ENCODE measurements around the gene STAC3.

Gene STAC3

GRCh38 chr12:57229634-57230380, 21.2 kb downstream of the STAC3 start, which contains the start of gene SHMT2:
Gene SHMT2 (plus strand): TSS chr12:57229711. CDS start chr12:57229779, 68 bp downstream.
- no peak for TF ChIP-seq CTCF (IDR thresholded peaks at IDR 0.05; ENCODE audit: borderline replicate concordance, insufficient read depth, low read depth, low read length)
- peak within 1 kb of the TSS; percentile 79 for H3K4me3 ChIP-seq (ENCODE audit: low read depth, low read length)

DNA sequence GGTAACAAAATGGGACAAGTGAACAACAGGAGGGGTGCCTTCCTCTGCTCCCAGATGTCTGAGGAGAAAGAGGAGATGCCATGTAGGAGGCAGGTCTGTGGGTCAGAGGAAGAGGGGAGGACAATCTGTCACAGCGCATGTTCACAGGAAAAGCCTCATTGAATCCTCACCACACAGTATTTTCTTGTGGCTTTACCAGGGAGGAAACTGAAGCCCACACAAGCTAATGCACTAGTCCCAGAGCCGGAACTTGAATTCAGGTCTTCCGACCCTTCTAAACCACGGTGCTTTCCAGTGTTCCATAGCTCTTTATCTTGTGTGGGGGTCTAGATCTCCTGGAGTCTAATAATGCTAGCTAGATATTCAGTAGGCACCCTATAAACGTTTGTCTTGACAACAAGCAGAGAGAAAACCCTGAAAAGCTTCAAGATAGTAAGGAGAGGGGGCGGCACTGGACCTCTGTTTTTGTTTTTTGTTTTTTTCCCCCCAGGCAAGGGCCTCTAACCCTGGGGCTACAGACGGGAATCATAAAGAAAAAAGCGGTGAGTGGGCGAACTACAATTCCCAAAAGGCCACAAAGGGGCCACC, 21.8 kb downstream of the STAC3 start:
- H3K4me3 ChIP-seq (ENCODE audit: low read depth, low read length): peak overlapping the region; percentile 79

DNA sequence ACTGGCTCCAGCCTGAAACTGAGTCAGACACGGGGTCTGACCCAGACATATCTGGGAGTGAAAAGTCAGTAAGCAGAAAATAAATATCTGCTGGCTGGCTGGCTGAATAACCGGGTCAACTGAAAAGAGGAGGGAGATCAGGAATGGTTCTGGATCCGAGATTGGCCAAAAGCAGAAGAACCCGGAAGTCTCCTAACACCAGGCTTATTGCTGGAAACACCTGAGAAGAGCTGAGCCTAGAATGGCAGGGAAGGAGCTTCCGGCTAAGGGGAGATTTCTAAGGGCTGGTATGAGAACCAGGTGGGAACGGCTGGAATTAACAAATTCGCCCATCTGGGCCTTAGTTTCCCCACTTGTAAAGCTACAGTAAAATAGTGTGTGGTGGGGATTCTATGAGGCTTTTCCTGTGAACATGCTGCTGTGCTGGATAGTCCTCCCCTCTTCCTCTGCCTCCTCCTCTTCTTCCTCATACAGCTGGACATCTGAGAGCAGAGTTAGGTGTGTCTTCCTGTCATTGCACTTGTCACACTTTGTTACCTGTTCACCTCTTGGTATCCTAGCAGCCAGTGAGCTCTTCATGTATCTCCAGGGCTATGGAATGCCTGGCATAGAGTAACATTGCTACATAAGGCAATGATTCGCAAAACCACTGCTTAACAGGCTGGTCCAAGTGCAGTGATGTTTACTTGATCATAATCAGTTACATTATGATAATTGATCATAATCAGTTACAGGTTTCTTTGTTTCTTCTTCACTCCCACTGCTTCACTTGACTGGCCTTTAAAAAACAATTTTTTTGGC, 23.5 kb downstream of the STAC3 start:
- no peak for TF ChIP-seq CTCF (IDR thresholded peaks at IDR 0.05; ENCODE audit: borderline replicate concordance, insufficient read depth, low read depth, low read length)
- H3K4me3 ChIP-seq (ENCODE audit: low read depth, low read length): no peak overlapping the region

More for the DNA sequence above, 21.8 kb downstream of the STAC3 start:
- no peak for TF ChIP-seq CTCF (IDR thresholded peaks at IDR 0.05; ENCODE audit: borderline replicate concordance, insufficient read depth, low read depth, low read length)

GRCh38 chr12:57226588-57227314, 24.2 kb downstream of the STAC3 start:
- H3K4me3 ChIP-seq (ENCODE audit: low read depth, low read length): no peak overlapping the region
- TF ChIP-seq CTCF (IDR thresholded peaks at IDR 0.05; ENCODE audit: borderline replicate concordance, insufficient read depth, low read depth, low read length): no peak

DNA sequence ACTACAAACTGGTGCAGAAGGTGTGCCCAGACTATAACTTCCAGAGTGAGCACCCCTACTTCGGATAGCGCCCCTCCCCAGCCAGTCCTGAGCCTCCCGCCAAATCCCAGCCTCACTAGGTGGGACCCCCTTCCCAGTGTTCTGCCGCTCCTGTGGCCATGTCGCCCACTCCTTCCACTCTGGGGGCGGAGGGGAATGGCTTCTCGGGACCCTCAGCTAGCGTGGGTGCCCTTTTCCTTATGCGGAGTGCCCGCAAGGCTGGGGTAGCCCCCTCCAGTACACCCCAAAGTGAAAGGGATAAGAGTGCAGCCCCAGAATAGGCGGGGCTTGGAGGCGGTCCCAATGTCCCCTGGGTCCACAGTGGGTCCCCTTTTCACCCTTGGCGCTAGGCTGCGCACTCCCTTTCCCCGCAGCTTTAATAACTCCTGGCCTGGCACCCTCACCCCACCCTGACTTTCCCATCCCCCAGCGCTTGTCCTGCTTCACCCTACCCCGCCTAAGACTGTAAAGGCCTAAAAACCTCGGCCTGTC, 25.2 kb downstream of the STAC3 start:
- no peak overlapping the region for H3K4me3 ChIP-seq (ENCODE audit: low read depth, low read length)
- TF ChIP-seq CTCF (IDR thresholded peaks at IDR 0.05; ENCODE audit: borderline replicate concordance, insufficient read depth, low read depth, low read length): no peak

DNA sequence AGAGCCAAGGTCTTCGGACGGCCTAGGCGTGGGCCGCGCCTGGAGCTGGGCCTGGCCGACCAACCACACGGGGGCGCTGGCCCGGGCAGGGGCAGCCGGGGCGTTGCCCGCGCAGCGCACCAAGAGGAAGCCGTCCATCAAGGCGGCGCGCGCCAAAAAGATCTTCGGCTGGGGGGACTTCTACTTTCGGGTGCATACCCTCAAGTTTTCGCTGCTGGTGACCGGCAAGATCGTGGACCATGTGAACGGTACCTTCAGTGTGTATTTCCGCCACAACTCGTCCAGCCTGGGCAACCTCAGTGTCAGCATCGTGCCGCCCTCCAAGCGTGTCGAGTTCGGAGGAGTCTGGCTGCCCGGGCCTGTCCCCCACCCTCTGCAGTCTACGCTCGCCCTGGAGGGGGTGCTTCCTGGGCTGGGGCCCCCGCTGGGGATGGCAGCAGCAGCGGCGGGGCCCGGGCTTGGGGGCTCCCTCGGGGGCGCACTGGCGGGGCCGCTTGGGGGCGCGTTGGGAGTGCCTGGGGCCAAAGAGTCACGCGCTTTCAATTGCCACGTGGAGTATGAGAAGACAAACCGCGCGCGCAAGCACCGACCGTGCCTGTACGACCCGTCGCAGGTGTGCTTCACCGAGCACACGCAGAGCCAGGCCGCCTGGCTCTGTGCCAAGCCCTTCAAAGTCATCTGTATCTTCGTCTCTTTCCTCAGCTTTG, 25.9 kb downstream of the STAC3 start:
- H3K4me3 ChIP-seq (ENCODE audit: low read depth, low read length): no peak overlapping the region
- TF ChIP-seq CTCF (IDR thresholded peaks at IDR 0.05; ENCODE audit: borderline replicate concordance, insufficient read depth, low read depth, low read length): peak; percentile 81

Measured in GM12875 (cell line).